GM19468 (cell line): ENCODE results near the gene SLC37A4.
"Not testable (repeated sequence)": the region's sequence is repeated elsewhere in the genome, so short reads cannot be mapped to it uniquely, and the experiment has no call there.

Experiments
- ATAC-seq: cut with Tn5 transposase; IDR thresholded peaks from one replicate; pipeline ENCODE4 v1.9.1; 2021; ENCODE audit warnings: mild to moderate bottlenecking, moderate library complexity, moderate number of reproducible peaks; ENCODE audit not compliant: unreplicated experiment; ENCODE audit errors: extremely low read depth

The SLC37A4 gene

GRCh38 chr11:119044708-119045107 lies 14.0 kb upstream of the SLC37A4 start:
- no peak for ATAC-seq

- ATAC-seq, result no peak
Measured at GRCh38 chr11:119042927-119043326, 12.2 kb upstream of the SLC37A4 start.

GRCh38 chr11:119041821-119042514 lies 11.3 kb upstream of the SLC37A4 start:
- no peak for ATAC-seq

- not testable (repeated sequence) for ATAC-seq
Measured at GRCh38 chr11:119039471-119039870, 8.8 kb upstream of the SLC37A4 start.

- ATAC-seq, result no peak
Measured at GRCh38 chr11:119038884-119039283, 8.2 kb upstream of the SLC37A4 start.

GRCh38 chr11:119034813-119035212 lies 4.1 kb upstream of the SLC37A4 start:
- ATAC-seq, result no peak

- ATAC-seq, result not testable (repeated sequence)
Measured at GRCh38 chr11:119033421-119033820, 2.7 kb upstream of the SLC37A4 start.

GRCh38 chr11:119031912-119032280 lies 1.2 kb upstream of the SLC37A4 start:
- no peak for ATAC-seq

GRCh38 chr11:119030029-119030328 lies 698 bp downstream of the SLC37A4 start:
- ATAC-seq, result no peak

- no peak for ATAC-seq
Measured at GRCh38 chr11:119029340-119030028, 1.2 kb downstream of the SLC37A4 start.

- ATAC-seq, result no peak
Measured at GRCh38 chr11:119029069-119029339, 1.7 kb downstream of the SLC37A4 start.

- ATAC-seq, result no peak
Measured at GRCh38 chr11:119028346-119029068, 2.2 kb downstream of the SLC37A4 start.

GRCh38 chr11:119027561-119028345 lies 2.9 kb downstream of the SLC37A4 start:
- ATAC-seq, result no peak

- no peak for ATAC-seq
Measured at GRCh38 chr11:119026970-119027369, 3.7 kb downstream of the SLC37A4 start.

- no peak for ATAC-seq
Measured at GRCh38 chr11:119025978-119026766, 4.5 kb downstream of the SLC37A4 start.

- ATAC-seq, result no peak
Measured at GRCh38 chr11:119025541-119025940, 5.1 kb downstream of the SLC37A4 start.

- no peak for ATAC-seq
Measured at GRCh38 chr11:119025099-119025473, 5.6 kb downstream of the SLC37A4 start.

- ATAC-seq, result no peak
Measured at GRCh38 chr11:119024430-119025098, 6.1 kb downstream of the SLC37A4 start.

GRCh38 chr11:119023741-119024140 lies 6.9 kb downstream of the SLC37A4 start:
- ATAC-seq, result no peak

- ATAC-seq, result no peak
Measured at GRCh38 chr11:119021631-119022030, 9.0 kb downstream of the SLC37A4 start.
